ENCODE data around the gene SPATA31D4. TPM values are rescaled to one million over a fixed set of nuclear protein-coding genes. Genes with fewer than 3 reads are reported as not detected.

The SPATA31D4 gene
- total and polyA plus RNA-seq, 4 donors: not detected

GRCh38 chr9:81976351-81976750 lies 48.1 kb downstream of the SPATA31D4 start:
- 93% methylated on average over 11 of the region's 11 CpGs for WGBS, 2 donors
- no peaks in the 10 kb centered on the region for H3K36me3 ChIP-seq (ENCODE audit: control insufficient read depth in 4 of 4, insufficient read depth in 4 of 4, low read length in 4 of 4)
- DNase-seq: no peak
- peaks cover 0 to 12% (median 5%) of the 10 kb centered on the region in 4 donors for H3K9me3 ChIP-seq (ENCODE audit: control insufficient read depth in 4 of 4, insufficient read depth in 3 of 4, low read length in 3 of 4)
- H3K4me1 ChIP-seq (ENCODE audit: control insufficient read depth in 5 of 5, insufficient read depth in 5 of 5, low read length in 5 of 5): no peaks in the 10 kb centered on the region
- no peak overlapping the region for H3K9ac ChIP-seq (ENCODE audit: insufficient read depth in 1 of 2, low read length in 2 of 2)
- no peak for TF ChIP-seq CTCF (IDR thresholded peaks at IDR 0.05; ENCODE audit: control extremely low read depth, extremely low read depth)
- H3K4me3 ChIP-seq: no peak overlapping the region
- H3K27ac ChIP-seq (ENCODE audit: low read depth in 1 of 2, low read length in 1 of 2): no peak overlapping the region
- ATAC-seq (ENCODE audit: insufficient read depth, low FRiP score): no peak
- no peaks in the 10 kb centered on the region for H3K27me3 ChIP-seq (ENCODE audit: control insufficient read depth in 3 of 3, insufficient read depth in 3 of 3, low read length in 2 of 3)

DNA sequence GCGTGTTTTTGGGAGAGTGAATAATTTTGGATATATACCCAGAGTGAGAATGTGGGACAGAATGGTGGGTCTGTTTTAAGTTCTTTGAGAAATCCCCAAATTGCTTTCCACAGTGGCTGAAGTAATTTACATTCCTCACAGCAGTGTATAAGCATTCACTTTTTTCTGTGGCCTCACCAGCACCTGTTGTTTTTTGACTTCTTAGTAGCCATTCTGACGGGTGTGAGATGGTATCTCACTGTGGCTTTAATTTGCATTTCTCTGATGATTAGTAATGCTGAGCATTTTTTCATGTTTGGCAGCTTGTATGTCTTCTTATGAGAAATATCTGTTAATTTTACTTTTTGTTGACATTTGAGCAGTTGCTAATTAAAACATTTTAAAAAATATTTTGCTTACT lies 51.0 kb downstream of the SPATA31D4 start:
- Histone ChIP-seq H3K9ac (ENCODE audit: insufficient read depth in 1 of 2, low read length in 2 of 2) (no peak overlapping the region), H3K36me3 (ENCODE audit: control insufficient read depth in 4 of 4, insufficient read depth in 4 of 4, low read length in 4 of 4) (no peaks in the 10 kb centered on the region), H3K4me1 (ENCODE audit: control insufficient read depth in 5 of 5, insufficient read depth in 5 of 5, low read length in 5 of 5) (no peaks in the 10 kb centered on the region), H3K4me3 (no peak overlapping the region), H3K27ac (ENCODE audit: low read depth in 1 of 2, low read length in 1 of 2) (no peak overlapping the region), H3K27me3 (ENCODE audit: control insufficient read depth in 3 of 3, insufficient read depth in 3 of 3, low read length in 2 of 3) (no peaks in the 10 kb centered on the region), H3K9me3 (ENCODE audit: control insufficient read depth in 4 of 4, insufficient read depth in 3 of 4, low read length in 3 of 4) (peaks cover 0 to 6% (median 2%) of the 10 kb centered on the region in 4 donors)
- 76 to 85% methylated on average over 2 of the region's 2 CpGs for WGBS, 2 donors
- no peak for TF ChIP-seq CTCF (IDR thresholded peaks at IDR 0.05; ENCODE audit: control extremely low read depth, extremely low read depth)
- DNase-seq (no peak), ATAC-seq (ENCODE audit: insufficient read depth, low FRiP score) (no peak)

DNA sequence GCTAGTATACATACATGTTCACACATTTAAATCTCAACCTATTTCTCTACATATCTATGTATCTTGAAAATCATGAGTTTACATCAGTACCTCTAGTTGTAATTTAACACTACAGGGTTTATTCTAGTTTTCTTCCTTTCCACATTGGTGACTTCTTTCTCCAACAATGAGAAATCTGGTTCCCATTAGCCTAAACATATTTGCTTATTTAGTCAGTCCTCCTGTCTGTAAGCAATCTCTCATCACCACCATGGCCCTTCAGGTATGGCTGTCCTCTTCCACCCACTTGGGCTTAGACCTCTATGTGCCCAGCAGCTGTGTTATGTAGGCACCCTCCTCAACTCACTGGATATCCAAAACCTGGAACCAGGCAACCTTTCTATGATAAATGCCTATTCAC lies 52.3 kb downstream of the SPATA31D4 start:
- Histone ChIP-seq H3K4me3 (no peak overlapping the region), H3K9ac (ENCODE audit: insufficient read depth in 1 of 2, low read length in 2 of 2) (no peak overlapping the region), H3K36me3 (ENCODE audit: control insufficient read depth in 4 of 4, insufficient read depth in 4 of 4, low read length in 4 of 4) (no peaks in the 10 kb centered on the region), H3K27ac (ENCODE audit: low read depth in 1 of 2, low read length in 1 of 2) (no peak overlapping the region), H3K9me3 (ENCODE audit: control insufficient read depth in 4 of 4, insufficient read depth in 3 of 4, low read length in 3 of 4) (peaks cover 0 to 4% (median 0%) of the 10 kb centered on the region in 4 donors), H3K4me1 (ENCODE audit: control insufficient read depth in 5 of 5, insufficient read depth in 5 of 5, low read length in 5 of 5) (no peaks in the 10 kb centered on the region), H3K27me3 (ENCODE audit: control insufficient read depth in 3 of 3, insufficient read depth in 3 of 3, low read length in 2 of 3) (no peaks in the 10 kb centered on the region)
- no peak for ATAC-seq (ENCODE audit: insufficient read depth, low FRiP score)
- no peak for TF ChIP-seq CTCF (IDR thresholded peaks at IDR 0.05; ENCODE audit: control extremely low read depth, extremely low read depth)
- DNase-seq: no peak

- Histone ChIP-seq H3K27me3 (ENCODE audit: control insufficient read depth in 3 of 3, insufficient read depth in 3 of 3, low read length in 2 of 3) (no peaks in the 10 kb centered on the region), H3K4me1 (ENCODE audit: control insufficient read depth in 5 of 5, insufficient read depth in 5 of 5, low read length in 5 of 5) (no peaks in the 10 kb centered on the region), H3K27ac (ENCODE audit: low read depth in 1 of 2, low read length in 1 of 2) (no peak overlapping the region), H3K36me3 (ENCODE audit: control insufficient read depth in 4 of 4, insufficient read depth in 4 of 4, low read length in 4 of 4) (no peaks in the 10 kb centered on the region), H3K9me3 (ENCODE audit: control insufficient read depth in 4 of 4, insufficient read depth in 3 of 4, low read length in 3 of 4) (peaks cover 0 to 3% (median 0%) of the 10 kb centered on the region in 4 donors), H3K4me3 (no peak overlapping the region), H3K9ac (ENCODE audit: insufficient read depth in 1 of 2, low read length in 2 of 2) (no peak overlapping the region)
- no peak for TF ChIP-seq CTCF (IDR thresholded peaks at IDR 0.05; ENCODE audit: control extremely low read depth, extremely low read depth)
- DNase-seq (peak in 1 of 3 donors; percentile 1), ATAC-seq (ENCODE audit: insufficient read depth, low FRiP score) (no peak)
- 89 to 90% methylated on average over 4 of the region's 4 CpGs for WGBS, 2 donors
These were observed 53.7 kb downstream of the SPATA31D4 start for GRCh38 chr9:81981883-81982282.

Measured in lung (tissue), 12 donors.